GM21576 (cell line): ENCODE measurements around the gene COX7B2.

ENCODE experiments used
- ATAC-seq: cut with Tn5 transposase; IDR thresholded peaks from one replicate; pipeline ENCODE4 v1.9.1; 2021; ENCODE audit warnings: mild to moderate bottlenecking, moderate library complexity; ENCODE audit not compliant: unreplicated experiment

The COX7B2 gene

DNA sequence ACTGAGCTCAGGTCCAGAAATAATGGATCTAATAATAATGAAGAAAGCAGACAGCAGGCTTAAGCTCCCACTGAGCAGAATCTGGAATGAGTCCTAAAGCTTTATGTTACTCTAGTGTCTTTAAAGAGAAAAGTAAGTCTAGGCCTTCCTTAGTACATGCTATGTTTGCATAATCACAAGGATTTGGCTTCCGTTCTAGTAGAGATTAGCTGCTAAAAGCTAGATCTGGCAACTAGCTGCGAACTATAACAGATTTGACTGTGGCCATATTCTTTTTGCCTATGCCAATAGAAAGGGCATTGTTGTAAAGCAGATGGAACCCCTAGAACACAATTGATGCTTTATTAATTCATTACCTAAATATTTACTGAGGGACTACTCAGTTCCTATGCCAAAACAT is 19.0 kb downstream of the COX7B2 start:
- ATAC-seq, result no peak

- no peak for ATAC-seq
These were observed 19.6 kb downstream of the COX7B2 start for GRCh38 chr4:46889410-46889809.

DNA sequence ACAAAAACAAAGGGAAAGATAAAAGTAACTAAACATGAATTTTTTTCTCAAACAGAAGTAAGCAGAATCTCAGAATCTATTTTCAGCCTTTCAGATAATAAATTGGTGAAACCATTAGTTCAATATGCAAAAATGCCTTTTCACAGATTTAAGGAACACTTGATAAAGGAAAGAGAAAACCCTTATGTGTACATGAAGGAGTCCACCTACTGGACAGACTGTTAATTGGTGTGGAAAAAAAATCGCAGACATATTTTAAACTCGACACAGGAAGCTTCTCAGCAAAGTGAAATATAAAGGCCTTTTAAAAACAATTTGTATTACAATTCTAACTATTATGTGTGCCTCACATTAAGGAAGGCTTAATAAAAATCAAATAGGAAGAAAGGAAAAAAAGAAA is 22.3 kb downstream of the COX7B2 start:
- no peak for ATAC-seq

DNA sequence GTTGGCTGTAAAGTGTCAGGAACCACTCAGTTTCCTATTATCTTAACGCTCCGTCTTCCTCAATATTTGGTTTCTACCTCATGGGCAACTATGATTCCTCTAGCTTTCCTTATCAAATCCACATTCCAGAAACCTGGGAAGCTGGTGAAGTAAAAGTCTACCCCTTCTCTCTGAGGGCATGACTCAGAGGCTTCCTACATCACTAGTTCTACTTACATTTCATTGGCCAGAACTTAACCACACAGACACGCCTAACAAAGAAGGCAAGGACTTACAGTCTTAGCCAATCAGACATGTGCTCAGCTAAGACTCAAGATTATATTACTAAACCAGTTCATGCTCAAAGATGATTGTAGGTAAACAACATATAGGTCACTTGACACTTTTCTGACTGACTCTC is 30.4 kb downstream of the COX7B2 start:
- no peak for ATAC-seq

DNA sequence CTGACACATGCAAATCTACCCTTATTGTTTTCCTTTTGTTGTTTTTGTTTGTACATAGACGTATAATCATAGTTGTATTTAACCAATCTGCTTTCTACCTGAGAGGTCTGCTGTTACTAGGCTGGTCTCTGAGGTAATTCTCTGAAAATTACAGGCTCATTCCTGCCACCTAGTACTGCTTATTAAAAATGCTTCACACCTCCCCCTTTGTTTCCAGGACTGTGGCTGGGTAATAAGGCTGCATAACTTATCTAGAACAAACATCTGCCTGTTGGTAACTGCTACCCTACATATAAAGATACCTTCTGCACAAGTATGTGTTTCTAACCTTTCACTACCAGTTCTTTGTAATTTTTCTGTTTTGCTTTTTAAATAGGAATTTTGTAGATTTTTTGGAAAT is 34.2 kb downstream of the COX7B2 start:
- ATAC-seq, result no peak

- no peak for ATAC-seq
These were observed 38.6 kb downstream of the COX7B2 start for GRCh38 chr4:46870411-46870810.

GRCh38 chr4:46856333-46856732 is 52.7 kb downstream of the COX7B2 start:
- ATAC-seq, result no peak

GRCh38 chr4:46852800-46853199 is 56.2 kb downstream of the COX7B2 start:
- ATAC-seq, result no peak

DNA sequence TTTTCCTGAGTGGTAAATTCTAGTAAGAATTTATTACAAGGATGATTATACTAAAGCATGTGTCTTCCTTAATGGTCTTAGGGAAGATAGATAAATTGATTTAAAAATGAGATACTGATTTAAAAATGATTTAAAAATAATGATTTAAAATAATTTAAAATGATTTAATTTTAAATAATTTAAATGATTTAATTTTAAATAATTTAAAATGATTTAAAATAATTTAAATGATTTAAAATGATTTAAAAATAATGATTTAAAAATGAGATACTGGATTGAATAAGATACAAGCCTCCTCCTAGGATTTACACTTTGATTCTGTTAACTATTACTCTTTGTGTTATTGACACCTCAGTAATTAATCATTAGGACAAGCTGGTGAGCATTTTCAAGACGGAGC is 59.0 kb downstream of the COX7B2 start:
- no peak for ATAC-seq

DNA sequence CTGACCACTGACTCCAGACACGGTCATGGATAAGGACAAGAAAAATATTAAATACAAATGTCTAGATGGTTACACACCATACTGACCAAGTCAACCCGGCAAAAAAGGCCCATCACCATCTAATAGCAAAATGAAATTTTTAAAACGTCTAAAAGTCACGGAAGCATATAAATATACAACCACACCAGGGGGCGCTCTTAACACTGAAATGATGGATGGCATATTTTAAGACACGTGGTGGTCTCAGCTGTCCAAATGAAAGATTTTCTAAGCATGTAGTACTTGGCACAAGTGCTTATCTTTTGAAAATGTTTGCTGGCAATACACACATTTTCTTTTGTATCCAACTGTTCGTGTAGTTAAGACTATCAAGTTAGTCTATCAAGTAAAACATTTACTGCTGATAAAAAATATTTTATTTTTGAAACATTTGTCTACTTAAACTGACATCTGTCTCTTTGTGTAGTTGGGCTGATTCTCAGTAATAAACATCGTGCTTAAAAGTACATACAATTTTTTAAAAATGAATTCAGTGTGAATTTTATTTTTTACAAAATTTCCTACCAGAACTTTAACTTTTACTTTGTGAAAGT is 64.6 kb downstream of the COX7B2 start:
- ATAC-seq, result peak; percentile 68

DNA sequence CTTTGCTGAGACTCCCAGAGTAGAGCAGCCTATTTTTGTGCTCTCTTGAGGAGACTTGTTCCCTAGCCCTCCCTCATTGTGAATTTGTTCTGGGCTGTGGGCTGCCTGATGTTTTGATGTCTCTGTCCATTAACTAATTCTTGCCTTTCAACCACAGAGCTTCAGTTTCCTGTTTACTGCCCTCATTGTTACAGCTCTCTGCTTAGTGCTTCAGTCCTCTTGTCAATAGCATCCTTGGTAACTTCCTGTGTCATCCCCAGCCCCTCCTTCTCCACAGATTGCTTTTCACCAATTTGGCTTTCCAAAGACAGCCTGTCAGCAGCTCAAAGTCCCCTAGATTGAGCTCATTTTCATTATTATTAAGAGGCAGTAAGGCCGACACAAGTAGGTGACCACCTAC is 69.9 kb downstream of the COX7B2 start:
- ATAC-seq, result no peak

- no peak for ATAC-seq
These were observed 71.4 kb downstream of the COX7B2 start for GRCh38 chr4:46837639-46838038.

GRCh38 chr4:46836584-46836983 is 72.5 kb downstream of the COX7B2 start:
- ATAC-seq, result no peak

DNA sequence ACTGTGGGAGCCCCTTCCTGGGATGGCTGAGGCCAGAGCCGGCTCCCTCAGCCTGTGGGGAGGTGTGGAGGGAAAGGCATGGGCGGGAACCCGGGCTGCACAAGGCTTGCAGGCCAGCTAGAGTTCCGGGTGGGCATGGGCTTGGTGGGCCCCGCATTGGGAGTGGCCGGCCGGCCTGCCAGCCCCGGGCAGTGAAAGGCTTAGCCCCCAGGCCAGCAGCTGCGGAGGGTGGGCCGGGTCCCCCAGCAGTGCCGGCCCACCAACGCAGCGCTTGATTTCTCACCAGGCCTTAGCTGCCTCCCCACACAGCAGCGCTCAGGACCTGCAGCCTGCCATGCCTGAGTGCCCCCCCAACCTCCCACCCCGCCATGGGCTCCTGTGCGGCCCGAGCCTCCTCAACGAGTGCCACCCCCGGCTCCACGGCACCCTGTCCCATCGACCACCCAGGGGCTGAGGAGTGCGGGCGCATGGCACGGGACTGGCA is 78.0 kb downstream of the COX7B2 start:
- ATAC-seq, result no peak

DNA sequence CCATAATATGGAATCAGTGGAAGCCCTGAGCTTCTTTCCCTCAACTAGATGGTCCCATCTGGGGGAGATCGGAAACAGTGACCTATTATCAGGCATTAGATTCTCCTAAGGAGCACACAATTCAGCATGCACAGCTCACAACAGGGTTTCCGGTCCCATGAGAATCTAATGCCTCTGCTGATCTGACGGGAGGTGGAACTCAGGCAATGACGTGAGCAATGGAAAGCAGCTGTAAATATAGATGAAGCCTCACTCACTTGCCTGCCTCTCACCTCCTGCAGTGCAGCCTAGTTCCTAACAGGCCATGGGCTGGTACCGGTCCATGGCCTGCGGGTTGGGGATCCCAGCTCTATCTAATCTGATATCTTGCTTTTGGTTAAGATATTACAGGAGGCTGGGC is 88.9 kb downstream of the COX7B2 start:
- no peak for ATAC-seq

DNA sequence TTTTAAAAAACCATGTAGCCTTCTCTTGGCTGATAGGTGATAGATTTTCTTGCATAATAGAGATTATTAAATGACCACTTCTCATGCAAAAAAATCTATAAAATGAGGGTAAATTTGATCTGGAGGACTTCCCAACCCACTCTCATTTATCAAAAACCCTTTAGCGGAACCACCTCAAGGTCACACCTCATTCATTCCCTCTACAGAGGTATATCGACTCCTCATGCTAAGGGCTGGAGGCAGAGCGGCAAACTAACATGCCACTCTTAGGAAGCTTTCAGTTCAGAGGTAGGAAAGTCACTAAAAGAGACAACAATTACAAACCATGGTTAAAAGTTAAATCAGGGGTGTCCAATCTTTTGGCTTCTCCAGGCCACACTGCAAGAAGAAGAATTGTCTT is 90.0 kb downstream of the COX7B2 start:
- ATAC-seq, result no peak

- ATAC-seq, result no peak
These were observed 90.4 kb downstream of the COX7B2 start for GRCh38 chr4:46818604-46819003.

DNA sequence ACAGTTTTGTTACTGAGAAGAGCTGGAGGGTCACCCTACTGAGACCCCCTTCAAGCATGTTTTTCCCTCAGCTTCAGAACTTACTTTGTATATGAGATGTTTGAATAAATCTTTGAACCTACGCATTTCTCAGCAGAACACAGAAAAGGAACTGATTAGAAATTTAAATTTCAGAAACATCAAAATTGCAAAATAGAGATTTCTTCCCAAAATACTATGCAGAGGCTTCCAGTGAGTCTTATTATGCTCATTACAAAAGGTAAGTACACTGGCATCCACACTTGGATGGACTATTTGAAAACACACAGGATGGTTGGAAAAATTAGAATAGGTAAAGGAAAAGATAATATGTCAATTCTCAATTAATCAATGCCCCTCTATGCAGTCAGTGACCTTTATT is 91.2 kb downstream of the COX7B2 start:
- ATAC-seq, result no peak

DNA sequence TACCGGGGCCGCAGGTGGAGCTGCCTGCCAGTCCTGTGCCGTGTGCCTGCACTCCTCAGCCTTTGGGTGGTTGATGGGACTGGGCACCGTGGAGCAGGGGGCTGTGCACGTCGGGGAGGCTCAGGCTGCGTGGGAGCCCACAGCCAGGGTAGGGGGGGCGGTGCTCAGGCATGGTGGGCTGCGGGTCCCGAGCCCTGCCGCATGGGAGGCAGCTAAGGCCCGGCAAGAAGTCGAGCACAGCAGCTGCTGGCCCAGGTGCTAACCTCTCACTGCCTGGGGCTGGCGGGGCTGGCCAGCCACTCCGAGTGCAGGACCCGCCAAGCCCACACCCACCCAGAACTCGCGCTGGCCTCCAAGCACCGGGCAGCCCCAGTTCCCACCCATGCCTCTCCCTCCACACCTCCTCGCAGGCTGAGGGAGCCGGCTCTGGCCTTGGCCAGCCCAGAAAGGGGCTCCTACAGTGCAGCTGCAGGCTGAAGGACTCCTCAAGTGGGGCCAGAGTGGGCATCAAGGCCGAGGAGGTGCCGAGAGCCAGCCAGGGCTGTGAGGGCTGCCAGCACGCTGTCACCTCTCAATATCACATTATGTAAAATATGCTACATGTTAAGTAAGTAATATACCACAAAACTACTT is 104.1 kb downstream of the COX7B2 start:
- ATAC-seq, result no peak

- ATAC-seq, result no peak
These were observed 116.0 kb downstream of the COX7B2 start for GRCh38 chr4:46793036-46793435.

- no peak for ATAC-seq
These were observed 127.5 kb downstream of the COX7B2 start for GRCh38 chr4:46781434-46782092.

GRCh38 chr4:46765465-46765864 is 143.6 kb downstream of the COX7B2 start:
- no peak for ATAC-seq
